Femur (tissue), 1 donor: ENCODE measurements around the gene SORCS2.
A peak's percentile ranks its signal among the peaks of the same experiment; 100 is the strongest.

Experiments
- DNase-seq: peaks from one replicate; pipeline ENCODE4 v3.0.0-alpha.2; 2017

SORCS2 gene

DNA sequence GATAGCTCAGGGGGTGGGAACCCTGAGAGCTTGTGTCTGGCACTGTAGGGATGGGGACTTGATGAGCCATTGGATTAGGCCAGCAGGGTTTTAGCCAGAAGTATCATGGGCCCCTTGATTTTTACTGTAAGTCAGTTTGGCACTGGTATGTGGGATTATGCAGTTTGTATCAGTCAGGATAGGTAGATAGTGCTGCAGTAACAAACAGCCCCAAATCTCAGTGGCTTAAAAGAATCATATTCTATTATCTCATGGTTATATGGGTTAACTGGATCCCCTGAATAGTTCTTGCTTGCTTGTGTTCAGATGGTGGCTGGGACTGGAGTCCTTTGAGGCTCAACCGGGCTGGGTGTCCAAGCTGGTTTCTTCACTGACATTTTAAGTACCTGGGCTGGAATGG lies 56.5 kb downstream of the SORCS2 start:
- DNase-seq, result no peak

DNA sequence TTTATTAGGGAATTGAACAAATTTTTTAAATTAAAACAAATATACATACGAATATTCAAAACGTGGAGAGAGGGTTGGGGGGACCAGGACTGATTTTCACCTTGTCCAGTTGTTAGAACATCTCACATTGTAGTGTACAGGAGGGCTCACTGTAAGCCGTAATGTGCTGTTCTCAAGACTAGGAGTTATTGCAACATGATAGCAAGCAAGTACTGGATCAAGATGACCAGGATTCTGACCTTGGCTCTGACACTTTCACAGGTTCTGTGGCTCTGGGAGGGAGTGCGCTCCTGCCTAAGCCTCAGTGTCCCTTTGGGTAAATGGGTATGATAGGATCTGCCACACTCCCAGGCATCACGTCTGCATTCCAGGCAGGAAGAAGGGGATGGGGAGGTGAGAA lies 59.0 kb downstream of the SORCS2 start:
- DNase-seq, result no peak

DNA sequence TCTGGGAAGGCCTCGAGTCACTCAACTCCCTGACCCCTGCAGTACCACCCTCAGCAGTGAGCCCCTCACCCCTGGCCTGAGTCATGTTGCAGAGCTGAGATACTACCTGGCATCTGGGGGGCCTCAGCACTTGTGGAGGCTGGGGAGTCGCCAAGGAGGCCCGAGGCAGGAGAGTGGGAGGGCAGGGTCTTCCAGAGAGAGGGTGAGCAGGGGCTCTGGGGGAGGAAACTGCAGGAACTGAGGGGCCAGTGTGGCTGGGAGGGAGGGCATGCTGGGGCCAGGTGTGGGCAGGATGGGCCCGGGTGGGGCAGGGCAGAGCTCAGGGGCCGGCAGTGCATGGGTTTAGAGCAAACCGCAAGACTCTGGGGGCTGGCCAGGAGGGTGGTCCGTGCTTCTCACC lies 59.7 kb downstream of the SORCS2 start:
- no peak for DNase-seq

DNA sequence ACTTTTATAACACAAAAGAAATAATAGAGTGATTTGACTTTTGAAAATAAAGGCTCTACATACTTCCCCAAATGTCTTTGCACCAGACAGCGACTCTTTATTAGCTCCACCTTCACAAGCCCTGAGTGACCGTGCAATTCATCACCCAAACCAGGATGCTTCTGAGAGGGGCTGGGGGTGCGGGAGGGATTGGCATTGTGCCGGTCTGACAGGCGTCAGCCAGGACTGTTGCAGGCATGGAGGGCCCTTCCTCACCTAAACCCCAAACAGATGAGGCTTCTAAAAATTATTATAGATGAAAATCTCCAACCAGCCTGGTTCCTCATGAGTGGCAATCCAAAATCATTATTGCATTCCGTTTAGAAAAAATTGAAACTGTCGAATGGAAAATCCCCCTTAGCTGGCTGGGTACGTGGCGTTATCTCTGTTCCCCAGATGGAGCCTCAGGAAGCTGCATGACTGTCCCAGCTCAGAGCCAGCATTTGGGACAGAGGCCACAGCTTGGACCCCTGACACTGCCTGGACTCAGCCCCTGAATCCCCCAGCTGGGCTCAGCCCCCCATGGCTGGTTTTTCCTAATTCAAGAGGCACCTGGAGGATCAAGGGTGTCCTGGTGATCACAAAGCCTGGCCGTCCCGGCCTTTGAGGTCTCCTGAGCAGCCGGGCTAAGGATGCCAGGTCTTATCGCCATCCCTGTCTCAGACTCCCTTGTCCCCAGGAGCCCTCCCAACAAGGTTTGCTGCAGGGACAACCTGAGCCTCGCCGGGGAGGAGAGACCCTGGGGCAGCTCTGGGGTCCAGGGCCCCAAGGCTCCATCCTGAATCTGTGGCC lies 60.4 kb downstream of the SORCS2 start:
- peak; percentile 49 for DNase-seq

DNA sequence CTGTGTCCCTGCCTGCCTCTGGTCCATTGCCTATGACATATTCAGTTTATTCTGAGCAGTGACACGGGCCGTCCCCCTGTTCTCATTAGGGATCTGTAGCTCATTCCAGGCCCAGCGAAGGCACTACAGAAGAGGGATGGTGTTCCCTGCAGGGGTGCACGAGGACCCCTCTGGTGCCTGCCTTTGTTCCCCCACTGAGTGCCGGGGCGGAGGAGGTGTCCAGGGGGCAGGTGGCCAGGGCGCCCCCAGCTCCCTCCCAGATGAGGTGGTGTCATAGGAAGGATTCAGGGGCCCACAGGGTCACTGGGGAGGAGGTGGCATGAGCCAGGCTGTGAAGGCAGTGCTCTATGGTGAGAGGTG lies 61.0 kb downstream of the SORCS2 start:
- no peak for DNase-seq

DNA sequence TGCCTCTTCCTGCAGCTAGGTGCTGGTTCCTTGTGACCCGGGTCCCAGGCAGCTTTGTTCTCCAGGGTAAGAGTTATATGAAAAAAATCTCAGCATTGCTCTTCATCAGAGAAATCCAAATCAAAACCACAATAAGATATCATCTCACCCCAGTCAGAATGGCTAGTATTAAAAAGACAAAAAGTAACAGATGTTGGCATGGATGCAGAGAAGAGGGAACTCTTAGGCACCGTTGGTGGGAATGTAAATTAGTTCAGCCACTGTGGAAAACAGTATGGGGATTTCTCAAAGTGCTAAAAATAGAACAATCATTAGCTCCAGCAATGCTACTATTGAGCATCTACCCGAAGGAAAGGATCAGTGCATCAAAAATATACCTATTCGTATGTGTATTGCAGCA lies 61.5 kb downstream of the SORCS2 start:
- DNase-seq, result no peak

DNA sequence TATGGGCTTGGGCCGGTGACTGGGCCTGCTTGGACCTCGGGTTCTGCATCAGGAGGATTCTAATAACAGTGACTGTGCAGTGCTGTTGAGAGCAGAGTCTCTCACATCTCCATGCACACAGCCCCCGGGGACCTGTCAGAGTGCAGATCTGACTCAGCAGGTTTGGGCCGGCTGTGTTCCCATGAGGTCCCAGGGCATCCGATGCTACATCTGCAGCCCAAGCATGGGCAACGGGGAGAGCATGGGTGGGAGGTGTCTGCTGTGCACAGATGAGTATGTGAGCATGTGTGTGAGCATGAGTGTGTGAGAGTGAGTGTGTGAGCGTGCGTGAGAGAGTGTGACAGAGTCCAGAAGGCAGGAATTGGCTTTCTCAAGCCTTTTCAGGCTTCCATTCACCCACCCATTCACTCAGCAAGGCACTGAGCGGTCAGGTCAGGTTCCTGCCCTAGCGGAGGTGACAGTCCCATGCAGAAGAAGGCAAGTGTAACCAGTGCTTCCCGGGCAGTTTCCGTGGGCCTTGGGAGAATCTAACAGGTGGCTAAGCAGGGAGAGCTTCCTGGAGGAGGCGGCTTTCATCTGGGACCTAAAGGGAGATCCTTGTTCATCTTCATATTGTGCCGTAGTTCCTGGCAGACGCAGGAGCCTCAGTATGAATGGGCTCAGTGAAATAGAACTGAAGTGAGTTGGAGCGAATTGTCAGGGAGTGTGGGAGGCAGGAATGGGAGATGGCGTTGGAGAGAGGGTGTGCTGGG lies 62.6 kb downstream of the SORCS2 start:
- DNase-seq, result no peak

DNA sequence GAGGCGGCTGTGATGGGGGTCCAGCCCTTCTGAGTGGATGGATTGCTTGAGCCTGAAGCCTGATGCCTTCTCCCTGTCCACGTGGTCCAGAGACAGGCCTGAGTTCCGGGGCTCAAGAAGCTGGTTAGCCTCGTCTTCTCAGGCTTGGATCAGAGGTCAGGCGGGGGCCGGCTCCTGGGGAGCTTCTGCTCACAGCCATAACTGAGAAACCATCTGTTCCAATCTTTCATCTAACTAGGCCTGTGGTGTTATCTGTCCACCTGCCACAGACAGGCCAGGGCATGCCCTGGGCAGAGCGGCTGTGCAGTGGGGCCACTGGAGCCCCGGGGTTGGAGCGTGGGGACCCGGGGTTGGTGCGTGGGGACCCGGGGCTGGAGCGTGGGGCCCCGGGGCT lies 63.1 kb downstream of the SORCS2 start:
- DNase-seq, result no peak

DNA sequence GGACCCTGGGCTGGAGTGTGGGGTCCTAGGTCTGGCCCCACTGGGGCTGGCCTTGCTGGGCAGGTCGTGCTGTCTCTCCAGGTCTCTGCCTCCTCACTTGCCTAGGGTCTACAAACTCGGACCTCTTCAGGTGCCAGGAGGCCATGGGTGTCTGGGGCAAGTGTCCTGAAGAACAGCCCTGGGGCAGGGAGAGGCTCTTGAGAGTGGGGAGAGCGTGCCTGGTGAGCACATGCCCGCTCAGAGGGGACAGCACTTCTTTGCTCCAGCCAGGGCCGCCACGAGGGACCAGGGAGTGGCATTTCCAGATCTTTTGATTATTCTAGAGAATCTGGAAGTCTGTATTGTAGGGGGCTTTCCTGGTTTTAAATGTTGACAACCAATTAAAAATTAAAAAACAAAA lies 63.7 kb downstream of the SORCS2 start:
- DNase-seq, result no peak

DNA sequence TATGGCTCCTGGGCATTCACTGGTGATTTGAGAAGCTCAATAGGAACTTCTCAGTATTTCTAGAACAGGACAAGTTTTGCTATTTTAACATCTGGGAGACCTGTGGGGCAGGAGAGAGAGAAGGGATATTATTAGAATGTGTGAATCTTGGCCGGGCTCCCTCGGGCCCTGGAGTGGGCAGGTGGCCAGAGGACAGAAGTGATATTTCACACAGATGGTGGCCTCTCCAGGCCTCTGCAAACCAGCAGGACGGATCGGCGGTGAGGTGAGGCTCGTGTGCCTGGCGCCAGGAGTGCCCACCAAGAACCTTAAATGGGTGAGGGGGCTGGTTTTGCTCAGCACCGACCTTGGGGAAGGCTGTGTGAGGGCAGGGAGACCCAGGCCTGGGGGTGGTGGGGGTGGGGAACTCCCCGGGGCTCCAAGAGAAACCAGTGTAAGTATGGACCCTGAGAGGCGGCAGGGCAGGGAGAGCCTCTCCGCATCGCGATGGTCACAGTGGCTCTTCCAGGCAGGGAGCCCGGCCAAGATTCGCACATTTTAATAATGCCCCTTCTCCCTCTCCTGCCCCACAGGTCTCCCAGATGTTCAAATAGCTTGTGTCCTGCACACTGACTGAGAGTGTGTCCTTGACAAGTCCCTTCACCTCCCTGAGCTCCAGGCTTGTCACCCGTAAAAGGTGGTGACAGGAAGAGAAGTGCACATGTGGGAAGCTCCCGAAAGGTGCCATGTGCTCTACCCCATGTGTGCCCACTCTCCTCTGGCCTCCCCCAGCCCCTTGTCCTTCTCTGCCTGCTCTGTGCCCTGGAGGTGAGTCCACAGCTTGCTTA lies 64.9 kb downstream of the SORCS2 start:
- DNase-seq, result peak; percentile 86

DNA sequence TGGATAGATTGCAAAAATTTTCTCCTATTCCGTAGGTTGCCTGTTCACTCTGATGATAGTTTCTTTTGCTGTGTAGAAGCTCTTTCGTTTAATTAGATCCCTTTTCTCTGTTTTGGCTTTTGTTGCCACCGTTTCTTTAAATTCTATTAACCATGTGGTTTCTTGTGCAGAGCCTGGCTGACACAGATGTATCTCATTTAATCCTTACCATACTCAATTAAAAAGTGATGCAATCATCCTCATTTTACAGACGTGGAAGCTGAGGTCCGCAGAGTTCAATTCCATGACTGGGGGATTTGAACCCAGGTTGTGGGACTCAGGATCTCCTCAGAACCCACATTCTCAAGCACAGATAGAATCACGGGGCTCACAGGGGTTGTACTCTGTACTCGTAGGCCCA lies 66.7 kb downstream of the SORCS2 start:
- DNase-seq, result no peak

DNA sequence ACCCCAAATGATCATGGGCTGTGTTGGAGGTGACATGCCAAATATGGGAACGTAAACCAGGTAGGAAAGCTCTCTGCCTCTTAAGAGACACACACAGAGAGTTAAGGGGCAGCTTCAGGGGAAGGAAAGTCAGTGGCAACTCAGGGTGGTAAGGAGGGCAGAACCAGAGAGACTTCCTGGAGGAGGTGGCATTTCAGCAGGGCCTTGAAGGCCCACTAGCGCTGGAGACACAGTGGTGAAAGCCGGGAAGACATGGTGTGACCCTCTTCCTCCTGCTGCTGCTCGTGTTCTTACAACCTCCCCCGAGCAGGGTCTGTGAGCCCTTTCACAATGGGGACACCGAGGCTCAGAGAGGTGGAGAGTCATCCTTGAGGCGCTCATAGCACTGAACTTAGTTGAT lies 68.2 kb downstream of the SORCS2 start:
- no peak for DNase-seq

DNA sequence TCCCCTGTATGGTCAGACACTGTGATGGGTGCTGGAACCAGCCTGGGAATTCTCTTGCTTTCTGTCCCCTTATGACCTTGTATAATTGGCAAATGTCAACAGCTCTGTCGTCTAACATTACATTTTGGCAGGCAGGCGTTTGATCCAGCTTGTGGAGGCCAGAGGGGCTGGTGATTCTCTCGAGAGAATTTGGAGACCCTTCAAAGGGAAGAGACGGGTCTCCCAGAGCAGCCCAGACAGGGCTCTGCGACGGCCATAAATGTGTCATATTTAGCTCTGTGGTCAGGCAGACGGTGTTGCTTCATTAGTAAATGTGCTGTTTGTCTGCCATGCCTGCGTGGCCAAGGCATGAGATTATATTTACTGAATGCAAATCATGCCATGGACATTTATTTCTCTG lies 68.7 kb downstream of the SORCS2 start:
- no peak for DNase-seq

DNA sequence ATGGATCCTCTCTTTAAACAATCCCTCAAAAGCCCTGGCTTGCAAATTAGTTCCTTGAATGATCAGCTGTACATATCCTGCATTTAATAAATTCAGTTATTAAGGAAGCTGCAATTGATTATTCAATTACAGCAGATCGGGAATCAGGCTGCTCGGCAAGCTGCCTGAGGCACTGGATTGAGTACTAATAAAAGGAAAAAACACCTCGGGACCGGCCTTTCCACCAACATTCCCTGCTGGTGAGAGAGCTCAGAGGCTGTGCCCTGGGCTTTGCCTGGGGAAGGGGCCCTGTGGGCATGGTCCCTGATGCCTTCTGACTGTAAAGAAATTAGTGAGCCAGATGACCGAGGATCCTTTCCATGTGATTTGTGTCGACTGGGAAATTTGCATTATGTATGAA lies 69.2 kb downstream of the SORCS2 start:
- DNase-seq, result no peak

DNA sequence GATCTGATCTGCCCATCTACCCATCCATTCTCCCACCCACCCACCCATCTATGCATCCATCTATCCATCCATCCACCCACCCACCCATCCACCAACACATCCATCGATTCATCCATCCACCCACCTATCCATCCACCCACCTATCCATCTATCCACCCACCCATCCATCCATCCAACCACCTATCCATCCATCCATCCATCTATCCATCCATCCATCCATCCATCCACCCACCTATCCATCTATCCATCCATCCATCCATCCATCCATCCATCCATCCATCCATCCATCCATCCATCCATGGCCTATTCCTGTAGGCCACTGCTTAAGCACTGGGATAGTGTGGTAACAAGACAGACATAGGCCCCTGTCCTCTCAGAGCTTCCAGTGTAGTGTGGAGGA lies 69.8 kb downstream of the SORCS2 start:
- no peak for DNase-seq

DNA sequence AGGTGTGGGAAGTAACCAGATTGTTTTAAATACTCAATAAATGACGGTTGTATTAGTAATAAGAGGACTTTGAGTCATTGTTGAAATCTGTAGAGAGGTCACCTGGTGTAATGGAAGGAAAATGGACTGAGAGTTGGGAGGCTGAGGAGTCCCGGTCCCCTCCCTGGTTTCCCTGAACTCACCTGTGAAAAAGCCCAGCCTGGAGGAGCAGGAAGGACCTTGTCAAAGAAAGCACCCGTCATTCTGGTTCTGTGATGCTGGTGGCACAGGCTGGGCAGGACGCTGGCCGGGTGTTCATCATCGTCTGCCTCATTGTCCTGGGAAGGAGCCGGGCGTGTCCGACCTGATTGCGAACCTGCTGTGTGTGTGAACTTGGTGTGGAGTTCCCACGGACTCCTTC lies 70.8 kb downstream of the SORCS2 start:
- no peak for DNase-seq

DNA sequence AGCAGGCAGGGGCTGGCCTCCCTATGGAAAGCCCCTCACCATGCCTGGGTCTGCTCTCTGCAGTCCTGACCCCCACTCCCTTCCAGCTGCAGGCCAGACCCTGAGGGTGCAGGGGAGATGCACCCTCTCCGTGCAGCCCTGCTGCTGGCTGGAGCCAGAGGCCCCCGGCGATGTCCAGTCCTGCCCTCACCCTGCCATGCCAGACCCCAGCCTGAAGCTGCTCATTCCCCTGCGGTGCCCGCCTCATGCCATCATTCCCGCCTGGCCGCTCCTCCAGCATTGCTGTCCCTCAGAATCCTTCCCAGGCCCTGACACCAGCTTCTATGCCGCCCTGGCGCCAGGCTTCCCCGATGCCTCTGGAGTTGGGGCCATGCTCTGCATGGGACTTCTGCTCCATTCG lies 72.4 kb downstream of the SORCS2 start:
- DNase-seq, result no peak

DNA sequence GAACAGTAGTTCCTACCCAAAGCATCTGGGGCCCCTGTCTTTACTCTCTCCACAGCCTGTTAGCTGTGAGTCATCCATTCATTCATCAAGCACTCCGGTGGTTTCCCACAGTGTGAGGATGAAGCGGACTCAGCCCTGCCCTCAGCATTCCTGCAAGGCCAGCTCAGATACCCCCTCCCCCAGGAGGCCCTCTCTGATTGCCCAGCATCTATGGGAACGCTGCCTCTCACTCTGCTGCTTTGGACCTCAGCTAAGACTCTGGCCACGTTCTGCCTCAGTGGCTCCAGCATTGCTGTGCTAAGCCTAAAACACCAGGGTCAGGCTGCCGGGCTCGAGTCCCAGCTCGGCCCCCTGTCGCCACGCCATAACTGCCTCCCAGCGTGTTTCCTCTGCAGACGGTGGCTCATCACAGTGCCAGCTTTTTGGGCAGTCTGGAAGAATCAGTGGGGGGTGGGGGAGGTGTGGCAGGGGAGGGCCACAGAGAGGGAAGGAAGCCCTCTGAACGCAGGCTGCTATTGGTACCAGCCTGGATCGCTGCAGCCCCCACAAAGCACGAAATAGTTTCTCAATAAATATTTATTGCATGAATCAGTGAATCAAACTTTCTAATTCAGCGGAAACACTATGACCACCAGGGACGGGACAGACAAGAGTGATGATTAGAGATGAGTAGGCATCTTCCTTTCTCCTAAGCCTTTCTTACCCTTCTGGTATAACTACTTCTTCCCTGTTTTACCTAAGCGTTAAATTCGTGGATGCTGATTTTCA lies 74.4 kb downstream of the SORCS2 start:
- DNase-seq, result no peak

DNA sequence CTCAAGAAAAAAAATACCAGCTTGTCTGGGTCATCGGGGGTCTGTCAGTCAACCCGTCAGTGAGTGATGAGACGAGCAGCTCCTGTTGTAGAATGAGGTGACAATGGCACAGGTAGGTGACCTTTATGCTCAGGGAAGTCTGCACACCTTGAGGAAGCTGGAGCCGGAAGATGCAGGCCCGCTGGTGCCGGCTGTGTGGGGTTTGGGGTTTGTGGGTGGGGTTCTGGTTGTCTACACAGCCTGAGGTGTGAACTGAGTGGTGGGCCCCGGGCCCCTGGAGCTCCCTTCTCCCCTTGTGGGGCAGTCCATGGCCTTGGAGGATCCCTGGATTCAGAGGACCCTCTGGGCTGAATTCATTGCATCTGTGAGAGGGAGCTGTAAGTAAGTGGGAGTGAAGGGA lies 75.5 kb downstream of the SORCS2 start:
- no peak for DNase-seq

DNA sequence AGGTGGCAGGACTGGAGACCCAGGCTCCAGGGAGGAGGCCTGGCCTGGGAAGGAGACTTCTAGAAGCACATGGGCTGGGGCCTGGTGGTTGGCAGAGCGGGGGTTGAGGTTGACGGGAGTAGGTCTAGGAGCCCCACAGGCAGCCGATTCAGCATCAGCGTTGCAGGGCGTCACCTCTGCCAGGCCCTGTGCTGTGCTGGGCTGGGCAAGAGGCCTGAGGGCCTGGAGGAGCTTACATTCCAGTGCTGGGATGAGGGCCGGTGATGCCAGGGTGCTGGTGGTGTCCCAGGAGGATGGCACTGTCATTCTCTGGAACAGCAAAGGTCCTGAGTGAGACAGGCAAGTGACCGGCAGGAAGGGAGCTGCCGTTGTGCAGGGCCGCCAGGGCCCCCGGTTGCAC lies 76.6 kb downstream of the SORCS2 start:
- DNase-seq, result no peak

DNA sequence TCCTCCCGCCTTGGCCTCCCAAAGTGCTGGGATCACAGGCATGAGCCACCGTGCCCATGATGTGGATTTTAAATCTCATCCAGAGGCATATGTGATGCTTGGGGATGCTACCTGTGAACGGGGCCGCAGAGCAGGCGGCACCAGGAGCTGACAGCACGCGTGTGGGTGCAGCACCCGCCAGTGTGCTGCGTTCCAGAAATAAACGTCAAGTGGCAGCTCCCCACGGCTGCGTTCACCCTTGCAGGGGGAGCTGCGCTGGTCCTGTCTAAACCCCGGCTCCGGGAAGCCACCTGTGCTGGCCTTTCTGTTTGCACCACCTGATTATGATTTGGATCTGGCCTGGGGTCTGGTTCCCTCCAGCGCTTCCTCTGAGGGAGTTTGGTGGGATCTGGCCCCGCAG lies 77.8 kb downstream of the SORCS2 start:
- no peak for DNase-seq

DNA sequence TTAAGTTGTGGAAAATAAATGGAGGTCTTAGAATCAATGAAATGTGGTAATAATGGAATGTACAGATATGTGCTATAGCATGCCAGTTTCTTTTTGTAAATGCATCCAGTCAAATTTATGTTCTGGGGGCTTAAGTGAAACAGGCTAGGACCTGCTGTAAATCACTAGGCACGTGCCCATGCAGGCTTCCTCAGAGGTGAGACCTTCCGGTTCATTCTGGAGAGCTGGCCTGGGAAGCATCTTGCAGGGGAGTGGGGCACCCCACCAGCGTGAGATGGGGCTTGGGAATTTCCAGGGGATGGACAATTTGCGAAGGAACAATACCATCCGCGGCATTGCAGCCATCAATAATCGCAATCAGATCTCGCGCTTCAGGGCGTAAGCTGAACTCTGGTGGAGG lies 80.1 kb downstream of the SORCS2 start:
- no peak for DNase-seq

DNA sequence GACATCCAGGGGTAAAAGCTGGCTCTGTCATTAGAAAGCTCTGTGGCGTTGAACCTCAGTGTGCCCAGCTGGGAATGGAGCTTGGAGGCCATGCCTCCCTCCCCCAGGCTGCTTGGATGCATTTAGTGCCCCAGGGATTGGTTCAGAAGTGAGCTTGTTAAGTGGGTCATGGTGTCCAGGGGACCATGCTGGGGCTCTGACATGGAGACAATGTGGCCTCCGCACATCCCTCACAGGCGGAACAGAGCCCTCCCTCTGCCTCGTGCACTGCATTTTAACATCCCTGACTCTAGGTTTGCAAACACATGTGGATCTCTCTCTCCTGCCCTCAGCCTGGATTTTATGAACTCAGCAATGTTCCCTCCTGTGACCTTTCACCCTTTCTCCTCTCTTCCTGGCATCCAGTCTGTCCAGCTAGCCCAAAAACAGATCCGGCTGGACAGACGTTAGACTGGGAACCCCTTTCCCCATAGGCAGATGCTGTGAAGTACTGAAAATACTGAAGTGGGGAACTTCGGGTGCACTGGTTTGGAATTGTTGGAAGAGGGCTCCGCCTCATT lies 81.5 kb downstream of the SORCS2 start:
- no peak for DNase-seq
